SK-N-DZ (cell line): ENCODE measurements around the gene ABI3. TPM values are rescaled to one million over a fixed set of nuclear protein-coding genes. Genes with fewer than 3 reads are reported as not detected.
"Not testable (repeated sequence)": the region's sequence is repeated elsewhere in the genome, so short reads cannot be mapped to it uniquely, and the experiment has no call there.

Source experiments
- DNase-seq: peaks from one replicate; pipeline ENCODE4 v3.0.0-alpha.2; 2015; ENCODE audit warnings: low spot score
- polyA plus RNA-seq, 2 experiments: library from polyadenylated mRNA; depleted of rRNA; stranded (reverse); fragments of >200 nt; gene quantifications; 2 replicates each; pipeline ENCODE4 v1.2.3, GENCODE V29; 2014

Gene ABI3, protein sequence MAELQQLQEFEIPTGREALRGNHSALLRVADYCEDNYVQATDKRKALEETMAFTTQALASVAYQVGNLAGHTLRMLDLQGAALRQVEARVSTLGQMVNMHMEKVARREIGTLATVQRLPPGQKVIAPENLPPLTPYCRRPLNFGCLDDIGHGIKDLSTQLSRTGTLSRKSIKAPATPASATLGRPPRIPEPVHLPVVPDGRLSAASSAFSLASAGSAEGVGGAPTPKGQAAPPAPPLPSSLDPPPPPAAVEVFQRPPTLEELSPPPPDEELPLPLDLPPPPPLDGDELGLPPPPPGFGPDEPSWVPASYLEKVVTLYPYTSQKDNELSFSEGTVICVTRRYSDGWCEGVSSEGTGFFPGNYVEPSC
- 0.12 TPM in 1 of 2 replicates, not detected in the other for polyA plus RNA-seq (2014; cell fraction: cytosol; rRNA removed)
- not detected in 2 replicates for polyA plus RNA-seq (2014; cell fraction: nucleus; rRNA removed)

DNA sequence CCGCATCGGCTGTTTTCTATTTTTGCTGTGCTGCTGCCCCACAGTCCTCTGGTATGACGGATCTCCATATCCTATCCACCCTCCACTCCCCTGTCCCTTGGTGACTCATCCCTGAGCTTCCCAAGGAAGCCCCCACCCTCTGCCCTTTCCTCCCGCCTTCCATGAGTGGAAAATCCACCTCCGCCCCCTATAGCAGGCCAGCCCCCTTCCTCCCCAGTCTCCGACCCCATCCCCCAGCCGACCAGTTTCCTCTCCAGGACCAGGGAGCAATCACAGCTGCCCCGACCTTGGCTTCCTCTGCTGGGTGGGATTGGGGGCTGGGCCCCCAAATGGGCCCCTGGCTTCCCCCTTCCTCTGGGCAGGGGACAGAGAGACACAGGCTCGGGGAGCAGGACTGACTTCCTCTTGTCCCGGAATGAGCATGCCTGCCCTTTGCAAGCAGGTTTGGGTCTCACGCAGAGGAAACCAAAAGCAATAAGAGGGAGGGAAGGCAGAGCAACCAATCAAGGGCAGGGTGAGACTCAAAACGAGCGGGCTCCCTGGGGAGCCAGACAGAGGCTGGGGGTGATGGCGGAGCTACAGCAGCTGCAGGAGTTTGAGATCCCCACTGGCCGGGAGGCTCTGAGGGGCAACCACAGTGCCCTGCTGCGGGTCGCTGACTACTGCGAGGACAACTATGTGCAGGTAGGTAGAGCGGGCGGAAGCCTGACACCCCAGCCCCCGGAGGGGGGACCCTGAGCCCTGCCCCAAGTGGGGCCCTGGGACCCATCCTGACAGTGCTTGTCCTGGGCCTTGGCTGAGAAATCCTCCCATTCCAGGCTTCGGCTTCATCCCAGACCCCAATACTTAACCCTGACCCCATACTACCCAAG is at the start of gene ABI3, which contains the start of gene GNGT2:
Gene ABI3 (plus strand): TSS at position 550 of the 872 bp plus-strand sequence. CDS start 18 bp downstream, at position 568.
Gene GNGT2 (minus strand): TSS at position 417 of the 872 bp plus-strand sequence. CDS start 3,152 bp downstream, outside the sequence.
- DNase-seq, result no peak

DNA sequence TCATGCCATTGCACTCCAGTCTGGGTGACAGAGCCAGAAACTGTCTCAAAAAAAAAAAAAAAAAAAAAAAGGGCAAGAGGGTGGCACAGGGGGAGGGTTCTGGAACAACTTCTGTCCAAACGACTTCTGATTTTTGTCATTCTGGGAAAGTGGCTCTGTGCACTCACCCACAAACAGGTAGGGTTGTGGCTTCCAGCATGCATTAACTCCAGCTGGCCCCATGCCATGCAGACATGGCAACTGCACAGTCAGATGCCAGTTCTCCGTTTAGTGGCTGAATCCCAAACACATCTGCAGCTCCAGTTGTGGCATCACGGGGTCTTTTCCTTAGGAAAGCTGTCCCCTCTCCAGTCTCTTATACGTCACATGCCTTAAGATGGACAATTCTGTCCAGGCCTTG is 47.6 kb upstream of the ABI3 start:
- no peak for DNase-seq

DNA sequence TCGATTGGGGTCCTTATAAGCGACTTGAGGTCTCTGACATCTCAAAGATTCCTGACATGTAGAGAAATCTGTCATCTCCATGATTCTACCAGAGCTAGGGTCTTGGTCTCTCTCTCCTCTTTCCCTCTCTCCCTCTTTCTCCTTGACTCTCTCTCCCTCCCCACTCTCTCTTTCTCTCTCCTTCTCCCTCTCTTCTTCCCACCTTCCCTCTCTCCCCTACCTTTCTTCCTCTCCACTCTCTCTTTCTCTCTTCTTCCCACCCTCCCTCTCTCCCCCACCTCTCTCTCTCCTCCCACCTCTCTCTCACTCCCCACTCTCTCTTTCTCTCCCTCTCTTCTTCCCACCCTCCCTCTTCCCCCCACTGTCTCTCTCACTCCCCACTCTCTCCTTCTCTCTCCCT is 45.4 kb upstream of the ABI3 start:
- DNase-seq, result no peak

DNA sequence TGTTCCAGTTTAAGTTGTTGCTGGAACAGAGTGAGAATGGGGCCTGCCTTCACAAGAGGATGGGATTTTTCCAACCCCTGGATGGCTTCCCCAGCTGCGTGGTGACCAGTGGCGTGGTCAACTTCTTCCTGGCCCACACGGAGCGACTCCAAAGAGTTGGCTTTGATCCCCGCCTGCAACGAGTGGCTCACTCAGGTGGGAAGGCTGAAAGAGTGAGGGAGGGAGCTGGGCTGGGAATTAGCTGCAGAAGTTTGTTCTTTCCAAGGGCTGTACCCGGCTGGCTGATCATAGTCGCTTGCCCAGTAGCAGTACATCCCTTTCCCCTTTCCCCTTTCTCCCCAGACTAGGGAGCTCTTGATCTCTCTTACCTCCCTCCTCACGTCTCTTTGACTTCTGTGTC is 41.8 kb upstream of the ABI3 start:
- DNase-seq, result no peak

DNA sequence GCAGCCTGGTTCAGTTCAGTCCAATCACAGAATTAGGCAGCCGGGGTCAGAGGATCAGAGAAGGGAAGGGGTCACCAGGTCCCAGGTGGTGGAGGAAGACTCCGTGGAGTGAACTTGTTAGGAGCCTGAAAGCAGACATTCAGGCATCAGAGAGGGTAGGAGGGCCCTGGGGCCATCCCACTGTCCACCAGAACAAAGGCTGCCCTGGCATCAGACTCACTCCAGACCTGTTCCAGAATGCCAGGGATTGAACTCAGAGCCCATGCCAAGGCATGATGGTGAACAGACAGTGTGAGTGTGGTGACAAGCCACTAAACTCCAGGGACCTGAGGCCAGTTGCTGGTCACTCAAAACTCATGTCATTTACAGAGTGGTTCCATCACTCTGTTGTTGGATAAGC is 40.3 kb upstream of the ABI3 start:
- DNase-seq, result no peak

DNA sequence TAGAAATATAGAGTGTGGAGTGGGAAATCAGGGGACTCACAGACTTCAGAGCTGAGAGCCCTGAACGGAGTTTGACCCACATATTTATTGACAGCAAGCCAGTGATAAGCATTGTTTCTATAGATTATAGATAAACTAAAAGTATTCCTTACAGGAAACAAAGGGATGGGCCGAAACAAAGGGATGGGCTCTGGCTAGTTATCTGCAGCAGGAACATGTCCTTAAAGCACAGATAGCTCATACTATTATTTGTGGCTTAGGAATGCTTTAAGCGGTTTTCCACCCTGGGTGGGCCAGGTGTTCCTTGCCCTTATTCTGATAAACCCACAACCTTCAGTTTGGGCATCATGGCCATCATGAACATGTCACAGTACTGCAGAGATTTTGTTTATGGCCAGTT is 39.8 kb upstream of the ABI3 start:
- DNase-seq, result not testable (repeated sequence)

DNA sequence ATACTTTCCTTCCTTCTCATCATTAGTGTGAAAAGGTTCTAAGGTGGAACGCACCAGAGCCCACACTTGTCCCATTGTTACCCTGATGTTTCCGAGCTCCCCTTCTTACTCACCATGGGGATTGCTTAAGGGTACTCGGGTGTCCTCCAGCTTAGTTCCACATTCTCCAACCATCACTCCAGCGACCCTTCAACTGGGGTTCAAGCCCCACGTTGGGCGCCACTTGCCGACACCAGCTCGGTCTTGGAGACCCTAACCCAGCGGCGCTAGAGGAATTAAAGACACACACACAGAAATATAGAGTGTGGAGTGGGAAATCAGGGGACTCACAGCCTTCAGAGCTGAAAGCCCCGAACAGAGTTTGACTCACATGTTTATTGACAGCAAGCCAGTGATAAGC is 34.5 kb upstream of the ABI3 start:
- not testable (repeated sequence) for DNase-seq

DNA sequence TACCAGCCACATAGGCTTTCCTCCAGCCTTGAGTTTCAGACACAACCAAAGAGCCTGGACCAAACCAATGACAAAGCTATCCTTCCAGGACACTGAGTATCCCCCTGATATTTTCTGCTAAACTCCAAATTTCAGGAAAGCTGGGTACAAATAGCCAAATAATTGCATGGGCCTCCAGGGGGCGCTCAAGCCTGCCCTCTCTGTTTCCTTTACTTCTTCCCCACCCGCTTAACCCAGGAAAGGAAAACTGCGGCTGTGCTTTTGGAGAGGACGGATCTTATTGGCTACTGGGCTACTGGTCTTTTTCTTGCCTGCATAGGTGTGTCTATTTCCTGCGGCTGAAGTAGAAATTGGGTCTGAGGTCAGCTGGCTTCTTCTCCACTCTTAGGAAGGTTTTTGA is 30.2 kb upstream of the ABI3 start:
- DNase-seq, result peak; percentile 63

DNA sequence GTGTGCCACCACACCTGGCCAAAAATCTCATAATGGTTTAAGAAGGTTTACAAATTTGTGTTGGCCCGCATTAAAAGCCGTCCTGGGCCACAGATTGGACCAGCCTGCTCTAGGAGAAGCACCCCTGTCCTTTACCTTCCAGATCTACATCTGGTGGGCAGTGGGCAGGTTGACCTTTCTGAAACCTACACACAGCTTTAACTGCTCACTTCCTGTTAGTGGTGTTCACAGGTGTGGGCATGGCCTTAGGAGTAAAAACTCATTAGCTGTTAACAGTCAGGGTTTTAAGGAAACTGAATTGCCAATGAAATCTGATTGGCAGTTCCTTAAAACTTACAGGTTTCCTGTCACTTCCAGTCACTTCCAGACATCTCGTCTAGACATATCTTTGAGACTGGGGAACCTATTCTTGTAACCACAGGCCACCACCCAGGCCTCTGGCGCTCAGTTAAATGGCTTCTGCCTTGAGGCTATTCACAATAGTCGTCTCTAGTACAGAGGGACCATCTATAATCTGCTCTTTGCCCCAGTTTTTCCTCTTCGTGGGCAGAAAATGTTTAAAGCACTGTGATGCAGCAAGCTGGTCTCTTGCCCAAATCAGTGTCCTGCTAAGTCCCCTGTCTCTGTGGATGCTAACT is 29.4 kb upstream of the ABI3 start:
- no peak for DNase-seq

DNA sequence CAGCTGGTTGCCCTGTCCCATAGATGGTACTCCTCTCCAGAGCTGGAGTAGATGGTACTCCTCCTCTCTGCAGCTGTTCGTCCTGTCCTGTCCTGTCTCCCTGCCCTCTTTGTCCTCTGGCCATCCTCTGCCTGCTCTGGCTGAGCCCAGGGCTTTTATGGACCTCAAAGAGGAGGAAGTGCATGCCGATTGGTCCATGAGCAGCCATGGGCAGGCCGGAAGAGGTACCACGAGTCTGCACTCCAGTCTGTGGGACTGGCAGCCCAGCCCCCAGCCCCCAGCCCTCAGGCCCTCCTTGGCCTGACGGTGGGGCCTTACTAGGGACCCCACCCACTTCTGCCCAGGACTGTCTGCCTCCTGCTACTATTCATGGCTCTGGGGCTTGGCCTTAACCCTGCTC is 27.2 kb upstream of the ABI3 start:
- DNase-seq, result no peak

DNA sequence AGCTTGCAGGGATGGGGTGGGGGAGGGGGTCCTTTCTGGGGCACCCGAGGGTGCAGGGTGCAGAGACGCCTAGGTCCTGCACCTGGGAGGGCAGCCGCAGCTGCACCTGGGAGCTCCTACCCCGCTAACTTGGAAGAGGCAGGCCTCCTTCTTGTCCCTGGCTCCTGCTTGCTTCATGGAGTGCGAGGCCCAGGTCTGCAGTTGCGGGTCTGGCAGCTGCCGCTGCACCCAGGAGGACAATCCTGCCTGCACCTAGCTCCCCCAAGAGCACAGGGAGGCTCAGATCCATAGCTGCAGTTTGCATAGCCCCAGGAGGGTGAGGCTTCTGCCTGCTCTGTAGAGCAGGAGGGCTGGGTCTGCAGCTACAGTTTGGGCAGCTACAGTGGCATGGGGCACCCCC is 26.7 kb upstream of the ABI3 start:
- DNase-seq, result no peak

DNA sequence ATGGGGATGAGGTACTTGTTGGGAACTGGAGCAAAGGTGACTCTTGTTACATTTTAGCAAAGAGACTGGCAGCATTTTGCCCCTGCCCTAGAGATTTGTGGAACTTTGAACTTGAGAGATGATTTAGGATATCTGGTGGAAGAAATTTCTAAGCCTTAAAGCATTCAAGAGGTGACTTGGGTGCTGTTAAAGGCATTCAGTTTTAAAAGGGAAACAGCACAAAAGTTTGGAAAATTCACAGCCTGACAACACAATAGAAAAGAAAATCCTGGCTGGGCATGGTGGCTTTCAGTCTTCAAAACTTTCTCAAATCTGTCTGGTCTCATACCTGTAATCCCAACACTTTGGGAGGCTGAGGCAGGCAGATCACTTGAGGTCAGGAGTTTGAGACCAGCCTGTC is 26.0 kb upstream of the ABI3 start:
- not testable (repeated sequence) for DNase-seq

DNA sequence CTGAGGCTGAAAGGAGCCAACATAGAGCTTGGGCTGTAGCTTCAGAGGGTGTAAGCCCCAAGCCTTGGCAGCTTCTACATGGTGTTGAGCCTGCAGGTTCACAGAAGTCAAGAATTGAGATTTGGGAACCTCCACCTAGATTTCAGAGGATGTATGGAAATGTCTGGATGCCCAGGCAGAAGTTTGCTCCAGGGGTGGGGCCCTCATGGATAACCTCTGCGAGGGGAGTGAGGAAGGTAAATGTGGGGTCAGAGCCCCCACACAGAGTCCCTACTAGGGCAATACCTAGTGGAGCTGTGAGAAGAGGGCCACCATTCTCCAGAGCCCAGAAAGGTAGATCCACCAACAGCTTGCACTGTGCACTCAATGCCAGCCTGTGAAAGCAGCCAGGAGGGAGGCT is 25.1 kb upstream of the ABI3 start:
- DNase-seq, result not testable (repeated sequence)

DNA sequence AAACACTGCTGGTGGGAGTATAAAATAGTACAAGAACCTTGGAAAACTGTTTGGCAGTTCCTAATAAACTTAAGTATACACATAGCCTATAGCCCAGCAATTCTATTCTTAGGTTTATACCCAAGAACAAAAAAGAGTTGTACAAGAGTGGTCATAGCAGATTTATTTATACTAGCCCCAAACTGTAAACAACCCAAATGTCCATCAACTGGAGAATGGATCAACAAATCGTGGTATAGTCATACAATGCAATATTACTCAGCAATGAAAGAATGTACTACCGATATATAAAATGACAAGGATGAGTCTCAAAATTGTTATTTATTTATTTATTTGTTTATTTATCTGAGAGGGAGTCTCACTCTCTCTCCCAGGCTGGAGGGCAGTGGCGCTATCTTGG is 23.2 kb upstream of the ABI3 start:
- no peak for DNase-seq

DNA sequence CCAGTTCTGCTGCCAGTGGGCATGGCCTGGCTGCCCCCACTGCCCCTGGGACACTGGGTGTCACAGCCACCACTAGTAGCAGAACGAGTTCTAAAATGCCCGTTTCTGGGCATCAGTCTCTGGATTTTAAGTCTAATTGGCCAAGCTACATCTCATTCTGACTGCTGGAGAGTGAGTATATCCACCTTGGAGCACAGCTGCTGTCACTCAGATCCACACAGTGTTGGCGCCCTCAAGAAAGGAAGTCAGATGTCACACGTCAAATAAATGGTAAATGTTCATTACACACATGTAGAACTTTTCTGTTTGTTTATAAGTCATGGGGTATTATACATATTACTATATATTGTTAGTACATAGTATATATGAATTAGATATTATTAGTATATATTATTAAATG is 19.6 kb upstream of the ABI3 start:
- no peak for DNase-seq

DNA sequence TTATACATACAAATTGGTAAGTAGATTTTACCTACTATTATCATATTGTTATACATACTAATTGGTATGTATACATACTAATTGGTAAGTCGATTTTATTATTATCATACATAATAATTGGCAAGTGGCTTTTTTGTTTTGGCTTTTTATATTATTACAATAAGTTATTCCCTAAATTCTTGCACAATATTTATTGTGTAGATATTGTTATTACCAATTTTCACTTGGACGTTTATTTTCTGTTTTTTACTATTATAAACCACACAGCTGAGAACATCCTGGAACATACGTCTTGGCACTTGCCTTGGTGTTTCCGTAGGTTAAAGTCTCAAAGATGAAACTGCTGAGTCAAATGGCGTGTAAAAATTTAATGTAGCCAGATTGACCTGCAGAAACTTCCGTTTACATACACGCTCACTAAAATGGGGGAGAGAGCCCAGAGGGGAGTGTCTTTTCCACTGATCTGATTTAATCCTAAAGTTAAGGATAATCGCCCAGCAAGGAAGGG is 19.0 kb upstream of the ABI3 start:
- DNase-seq, result no peak

DNA sequence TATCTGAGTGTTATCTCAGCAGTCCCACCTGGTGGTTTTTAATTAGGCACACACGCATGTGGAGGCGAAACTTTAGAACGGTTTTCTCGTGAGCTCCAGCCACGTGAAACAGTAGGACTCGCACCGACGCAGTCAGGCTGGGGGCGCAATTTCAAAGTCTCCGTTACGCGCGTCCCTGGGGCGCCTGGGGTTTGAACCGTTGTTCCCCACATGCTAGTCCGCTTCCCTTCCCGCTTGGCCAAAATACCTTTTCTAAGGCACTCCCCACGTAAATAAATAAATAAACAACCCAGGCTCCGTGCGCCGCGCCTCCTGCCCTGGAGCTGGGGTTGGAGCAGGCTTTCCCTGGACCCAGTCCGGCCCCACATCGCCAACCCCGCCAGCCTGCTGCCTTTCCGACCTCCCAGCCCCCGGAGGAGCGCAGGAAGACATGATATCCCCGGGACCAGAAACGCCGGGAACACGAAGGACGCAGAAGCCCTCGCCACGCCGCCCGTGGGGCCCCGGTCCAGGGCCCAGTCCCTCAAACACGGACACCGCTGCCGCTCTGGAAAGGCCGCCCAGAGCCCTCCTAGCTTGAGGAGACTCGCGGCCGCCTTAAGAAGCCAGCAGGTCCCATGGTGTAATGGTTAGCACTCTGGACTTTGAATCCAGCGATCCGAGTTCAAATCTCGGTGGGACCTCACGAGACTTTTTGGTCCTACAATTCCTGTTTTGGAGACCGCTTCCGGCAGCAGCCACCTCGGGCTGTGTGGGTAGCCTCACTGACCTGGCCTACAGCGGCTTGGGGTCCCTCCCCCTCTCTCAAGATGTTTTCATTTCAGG is 18.4 kb upstream of the ABI3 start:
- peak; percentile 92 for DNase-seq

DNA sequence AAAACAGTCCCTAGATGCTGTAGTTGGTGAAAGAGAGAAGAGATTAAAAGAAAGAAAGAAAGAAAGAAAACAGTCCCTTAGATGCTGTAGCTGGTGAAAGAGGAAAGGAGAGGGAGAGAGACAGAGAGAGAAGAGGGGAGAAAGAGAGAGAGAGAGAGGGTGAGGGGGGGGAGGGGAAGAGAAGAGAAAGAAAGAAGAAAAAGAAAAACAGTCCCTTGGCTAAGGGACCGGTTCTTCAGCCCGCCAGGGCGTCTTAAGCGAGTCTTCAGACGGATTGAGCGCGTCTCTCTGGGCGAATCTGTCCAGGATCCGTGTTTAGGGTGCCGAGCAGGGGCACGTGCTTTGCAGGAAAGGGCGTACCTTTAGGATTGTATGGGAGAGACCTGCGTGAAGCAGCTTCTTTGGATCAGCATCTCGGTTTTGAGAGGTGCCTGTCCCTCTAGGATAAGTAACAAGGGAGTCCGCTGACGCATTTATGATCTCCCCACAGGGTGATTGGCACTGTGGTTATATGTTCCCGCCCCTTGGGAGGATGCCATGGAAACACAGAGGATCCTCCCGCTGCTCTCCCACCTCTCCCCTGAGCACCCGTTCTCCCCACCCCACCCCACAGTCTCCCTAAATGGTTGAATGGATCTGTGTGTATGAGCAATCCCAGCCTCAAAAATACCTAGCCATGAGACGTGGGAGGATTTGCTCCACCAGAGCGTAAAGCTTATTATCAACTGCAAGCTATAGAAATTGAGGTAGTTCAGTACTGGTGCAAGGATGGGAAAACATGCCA is 16.8 kb upstream of the ABI3 start:
- DNase-seq, result peak; percentile 41

DNA sequence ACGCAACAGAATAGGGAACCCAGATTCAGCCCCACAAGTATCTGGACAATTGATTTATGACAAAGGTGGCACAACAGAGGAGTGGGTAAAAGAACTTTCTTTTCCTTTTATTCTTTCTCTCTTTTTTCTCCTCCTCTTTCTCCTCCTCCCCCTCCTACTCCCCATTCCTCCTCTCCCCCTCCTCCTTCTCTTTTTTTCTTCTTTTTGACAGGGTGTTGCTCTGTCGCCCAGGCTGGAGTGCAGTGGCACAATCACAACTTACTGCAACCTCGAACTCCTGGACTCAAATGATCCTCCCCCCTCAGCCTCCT is 16.3 kb upstream of the ABI3 start:
- no peak for DNase-seq

DNA sequence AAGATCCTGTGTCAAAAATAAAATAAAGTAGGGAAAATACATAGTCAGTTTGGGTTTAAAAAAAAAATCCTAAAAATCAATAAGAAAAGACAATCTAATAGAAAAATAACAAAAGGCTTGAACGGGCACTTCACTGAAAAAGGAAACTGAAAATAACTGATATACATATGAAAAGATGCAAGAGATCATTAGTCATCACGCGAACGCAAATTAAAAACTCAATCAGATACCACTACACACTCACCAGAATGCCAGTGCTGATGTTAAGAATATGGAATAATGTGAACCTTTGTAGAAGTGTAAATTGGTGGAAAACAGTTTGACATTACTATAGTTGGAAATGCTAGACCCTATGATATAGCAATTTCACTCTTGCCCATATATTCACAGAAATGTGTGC is 14.8 kb upstream of the ABI3 start:
- no peak for DNase-seq
